Psoas muscle (tissue), 8 donors: ENCODE measurements around the gene PSMF1. TPM values are rescaled to one million over a fixed set of nuclear protein-coding genes. Genes with fewer than 3 reads are reported as not detected.

Experiments used
- ATAC-seq, 4 donors: fragments of 200-7000 bp; cut with Tn5 transposase; one replicate each; pipeline ENCODE4 v1.9.1; 2020; ENCODE audit warnings: moderate library complexity in 3 of 4, mild to moderate bottlenecking in 2 of 4
- DNase-seq, 2 donors: peaks; one replicate each; pipeline ENCODE4 v3.0.0-alpha.2; 2020
- H3K27ac ChIP-seq: fragments of 200-600 bp; one replicate; pipeline ENCODE4 v1.8.0; 2022
- H3K27me3 ChIP-seq, 3 donors: fragments of 200-600 bp in 1 of 3; one replicate each; pipeline versions ENCODE4 v1.6.1 to v1.8.0; 2013 to 2022; ENCODE audit warnings: low read length in 2 of 3, mild to moderate bottlenecking in 2 of 3, moderate library complexity in 1 of 3; ENCODE audit not compliant: insufficient read depth in 3 of 3
- H3K36me3 ChIP-seq, 2 donors: fragments of 200-600 bp in 1 of 2; one replicate each; pipeline versions ENCODE4 v1.6.1 to v1.8.0; 2013 to 2022; ENCODE audit warnings: low read depth in 1 of 2, mild to moderate bottlenecking in 1 of 2, moderate library complexity in 1 of 2; ENCODE audit not compliant: insufficient read depth in 1 of 2
- H3K4me1 ChIP-seq: fragments of 200-600 bp; one replicate; pipeline ENCODE4 v1.8.0; 2022
- H3K4me3 ChIP-seq: fragments of 200-600 bp; one replicate; pipeline ENCODE4 v1.8.0; 2022; ENCODE audit warnings: mild to moderate bottlenecking
- H3K9me3 ChIP-seq: fragments of 200-600 bp; one replicate; pipeline ENCODE4 v1.8.0; 2022
- CTCF ChIP-seq: fragments of 200-600 bp; IDR thresholded peaks from one replicate; pipeline ENCODE4 v1.8.0; 2022; ENCODE audit warnings: antibody characterized with exemption
- WGBS, 3 donors: extraction: QIAGEN DNeasy Blood & Tissue Kit; methylation state at CpG; one replicate each; pipeline versions ENCODE4 v1.1.6 to v1.1.7; 2013; 5-methylcytosine and 5-hydroxymethylcytosine counted together
- intact Hi-C, 2 donors: fragments of 100-400 bp; cut with DNase I; formaldehyde crosslinking; loops; one replicate each; pipeline versions ENCODE4 v1.11.0 to v1.14.2; 2022
- polyA plus RNA-seq, 3 donors: library from polyadenylated mRNA; stranded (reverse); fragments of 200-250 nt; gene quantifications; one replicate each; pipeline ENCODE4 v1.2.3, GENCODE V29; 2013
- total RNA-seq, 4 donors: library from RNA; stranded (reverse); fragmentation: NEBNext Ultra II Directional in 2 of 4; extraction: Animal tissue kit (Norgen Biotek cat#: 25700) in 2 of 4; gene quantifications; one replicate each; pipeline versions ENCODE4 v1.2.1 to v1.2.4, GENCODE V29; 2021 to 2023
- donor health status: healthy with polysubstance abuse.
- donor health status: DM: no; HTN: no; CAD: no; lungs with moderate emphysema.
- donor health status: Bipolar disorder and iron deficiency.
- donor health status: healthy.
- donor health status: DM: yes; HTN: yes; CAD: no.
- donor health status: DM: no; HTN: no; CAD: no.
- donor health status: DM: no; HTN: no; CAD: no.
- donor health status: DM: yes; HTN: yes; CAD: no.

Gene PSMF1
- total and polyA plus RNA-seq, 7 donors = 81.0 to 159 (median 137) TPM

- no peak for TF ChIP-seq CTCF
Measured at GRCh38 chr20:1182106-1182505, 63.7 kb downstream of the PSMF1 start.

GRCh38 chr20:1183153-1183552 lies 64.8 kb downstream of the PSMF1 start:
- DNase-seq (no peak), ATAC-seq (no peak)
- TF ChIP-seq CTCF = no peak
- no peaks in the 10 kb centered on the region for H3K4me1 ChIP-seq
- intact Hi-C loops = loop anchor here in 1 of 2 donors (10.0 kb wide), 1 partner anchor 228 kb away; no protein-coding TSS in a partner anchor
- no peaks in the 10 kb centered on the region for H3K9me3 ChIP-seq
- H3K27me3 ChIP-seq = peaks cover 0 to 21% (median 4%) of the 10 kb centered on the region in 3 donors
- H3K4me3 ChIP-seq = no peak overlapping the region
- peaks cover 0 to 5% of the 10 kb centered on the region in 2 donors for H3K36me3 ChIP-seq
- H3K27ac ChIP-seq = no peak overlapping the region
- 56 to 73% (median 66%) methylated on average over 6 of the region's 6 CpGs for WGBS, 3 donors

More at GRCh38 chr20:1182106-1182505, 63.7 kb downstream of the PSMF1 start:
- Histone ChIP-seq H3K4me3 (no peak overlapping the region), H3K36me3 (peaks cover 0 to 5% of the 10 kb centered on the region in 2 donors), H3K4me1 (no peaks in the 10 kb centered on the region), H3K9me3 (no peaks in the 10 kb centered on the region), H3K27me3 (peaks cover 0 to 21% (median 4%) of the 10 kb centered on the region in 3 donors), H3K27ac (no peak overlapping the region)
- WGBS, 3 donors = 33 to 48% (median 43%) methylated on average over 4 of the region's 4 CpGs
- DNase-seq (no peak), ATAC-seq (no peak)
- intact Hi-C loops = loop anchor here in 1 of 2 donors (10.0 kb wide), 1 partner anchor 227 kb away; no protein-coding TSS in a partner anchor

- no peak overlapping the region for H3K27ac ChIP-seq
- no peaks in the 10 kb centered on the region for H3K9me3 ChIP-seq
- H3K36me3 ChIP-seq = peaks cover 0 to 5% of the 10 kb centered on the region in 2 donors
- peaks cover 0 to 21% (median 4%) of the 10 kb centered on the region in 3 donors for H3K27me3 ChIP-seq
- no peak for DNase-seq
- no peak for ATAC-seq
- H3K4me1 ChIP-seq = no peaks in the 10 kb centered on the region
- no peak for TF ChIP-seq CTCF
- intact Hi-C loops = loop anchor here in 1 of 2 donors (10.0 kb wide), 1 partner anchor 229 kb away; no protein-coding TSS in a partner anchor
- WGBS, 3 donors = 22 to 33% (median 23%) methylated on average over 12 to 13 of the region's 13 CpGs
- peak overlapping the region; percentile 68 for H3K4me3 ChIP-seq
Measured at GRCh38 chr20:1184260-1184637, 65.8 kb downstream of the PSMF1 start.

GRCh38 chr20:1184638-1185315 lies 66.4 kb downstream of the PSMF1 start, which contains the start of gene TMEM74B:
TMEM74B (minus strand) TSS chr20:1184981; CDS start chr20:1183801, 1,180 bp downstream.
- peaks cover 0 to 21% (median 4%) of the 10 kb centered on the region in 3 donors for H3K27me3 ChIP-seq
- intact Hi-C loops = loop anchor here in 1 of 2 donors (10.0 kb wide), 1 partner anchor 230 kb away; no protein-coding TSS in a partner anchor
- no peaks in the 10 kb centered on the region for H3K4me1 ChIP-seq
- no peak within 1 kb of the TSS for H3K27ac ChIP-seq
- H3K36me3 ChIP-seq = peaks cover 0 to 5% of the 10 kb centered on the region in 2 donors
- H3K4me3 ChIP-seq = peak within 1 kb of the TSS; percentile 68
- 1 to 2% (median 1%) methylated on average over 39 to 76 of the region's 76 CpGs for WGBS, 3 donors
- TF ChIP-seq CTCF = no peak
- DNase-seq = no peak
- no peaks in the 10 kb centered on the region for H3K9me3 ChIP-seq
- peak in 3 of 4 donors; percentile 15 to 32 (median 24) for ATAC-seq
